HEK293T (cell line): ENCODE data around the gene AKAP6.
"Not testable (repeated sequence)": the region's sequence is repeated elsewhere in the genome, so short reads cannot be mapped to it uniquely, and the experiment has no call there.

Experiments
- CTCF ChIA-PET: fragments of 350-600 bp; formaldehyde crosslinking; extraction: SDS; loops from one replicate; lab custom pipeline; 2021; ENCODE audit warnings: antibody characterized with exemption, inconsistent platforms; lab: Yijun Ruan, JAX
- POLR2A ChIA-PET: fragments of 350-600 bp; formaldehyde crosslinking; extraction: SDS; loops from one replicate; lab custom pipeline; 2020; ENCODE audit warnings: antibody characterized with exemption, inconsistent platforms; lab: Yijun Ruan, JAX
- DNase-seq: peaks from one replicate; pipeline ENCODE4 v3.0.0; 2012; ENCODE audit warnings: mixed read lengths; ENCODE audit errors: extremely low spot score
- ARNT ChIP-seq: fragments of 450-650 bp; IDR thresholded peaks from 2 replicates; pipeline ENCODE4 v1.6.1; 2017; ENCODE audit warnings: mild to moderate bottlenecking
- BHLHE40 ChIP-seq: fragments of 450-650 bp; IDR thresholded peaks from 2 replicates; pipeline ENCODE4 v1.6.1; 2016; ENCODE audit warnings: mild to moderate bottlenecking, moderate library complexity, borderline replicate concordance
- CTBP1 ChIP-seq: fragments of 450-650 bp; IDR thresholded peaks from 2 replicates; pipeline ENCODE4 v1.6.1; 2016; ENCODE audit warnings: borderline replicate concordance
- ELF4 ChIP-seq: fragments of 450-650 bp; IDR thresholded peaks from 2 replicates; pipeline ENCODE4 v1.6.1; 2017; ENCODE audit warnings: antibody characterized with exemption
- FOXA1 ChIP-seq: fragments of 450-650 bp; IDR thresholded peaks from 2 replicates; pipeline ENCODE4 v1.6.1; 2016; ENCODE audit warnings: mild to moderate bottlenecking
- FOXK2 ChIP-seq: fragments of 450-650 bp; IDR thresholded peaks from 2 replicates; pipeline ENCODE4 v1.6.1; 2016; ENCODE audit warnings: mild to moderate bottlenecking
- FOXM1 ChIP-seq: fragments of 450-650 bp; IDR thresholded peaks from 2 replicates; pipeline ENCODE4 v1.6.1; 2017; ENCODE audit warnings: mild to moderate bottlenecking, borderline replicate concordance
- HDGF ChIP-seq: fragments of 450-650 bp; IDR thresholded peaks from 2 replicates; pipeline ENCODE4 v1.6.1; 2017; ENCODE audit warnings: antibody characterized with exemption, borderline replicate concordance
- L3MBTL2 ChIP-seq: fragments of 450-650 bp; conservative IDR thresholded peaks from 2 replicates; pipeline ENCODE4 v1.6.1; 2016; ENCODE audit warnings: mild to moderate bottlenecking
- LEF1 ChIP-seq: fragments of 450-650 bp; IDR thresholded peaks from 2 replicates; pipeline ENCODE4 v1.6.1; 2017; ENCODE audit warnings: mild to moderate bottlenecking, borderline replicate concordance
- NFRKB ChIP-seq: fragments of 450-650 bp; IDR thresholded peaks from 2 replicates; pipeline ENCODE4 v1.6.1; 2016; ENCODE audit warnings: mild to moderate bottlenecking, moderate library complexity
- PKNOX1 ChIP-seq: fragments of 450-650 bp; IDR thresholded peaks from 2 replicates; pipeline ENCODE4 v1.6.1; 2016
- SP1 ChIP-seq: fragments of 450-650 bp; IDR thresholded peaks from 2 replicates; pipeline ENCODE4 v1.6.1; 2017
- SUZ12 ChIP-seq: fragments of 450-650 bp; IDR thresholded peaks from 2 replicates; pipeline ENCODE4 v1.6.1; 2016; ENCODE audit warnings: mild to moderate bottlenecking
- TARDBP ChIP-seq: fragments of 450-650 bp; IDR thresholded peaks from 2 replicates; pipeline ENCODE4 v1.6.1; 2016
- ZNF384 ChIP-seq: fragments of 450-650 bp; IDR thresholded peaks from 2 replicates; pipeline ENCODE4 v1.6.1; 2016

The AKAP6 gene

GRCh38 chr14:32368107-32368506 is 39.0 kb downstream of the AKAP6 start:
- POLR2A ChIA-PET, result no interaction called here
- DNase-seq, result no peak
- CTCF ChIA-PET, result interaction anchor here (0.6 kb wide), 1 partner anchor 28 kb away, joined by 3 read pairs; no protein-coding TSS in a partner anchor
- no peak for TF ChIP-seq LEF1
- no peak for TF ChIP-seq FOXM1
- no peak for TF ChIP-seq CTBP1
- no peak for TF ChIP-seq L3MBTL2
- no peak for TF ChIP-seq SP1
- no peak for TF ChIP-seq ELF4
- TF ChIP-seq TARDBP, result no peak
- no peak for TF ChIP-seq FOXA1
- no peak for TF ChIP-seq ARNT

GRCh38 chr14:32370714-32371113 is 41.6 kb downstream of the AKAP6 start:
- ChIA-PET CTCF (interaction anchor here (1.0 kb wide), 1 partner anchor 12 kb away, joined by 3 read pairs; no protein-coding TSS in a partner anchor), POLR2A (no interaction called here)
- DNase-seq, result no peak
- TF ChIP-seq SP1, result no peak
- no peak for TF ChIP-seq NFRKB
- no peak for TF ChIP-seq SUZ12
- TF ChIP-seq CTBP1, result no peak
- no peak for TF ChIP-seq FOXA1
- no peak for TF ChIP-seq HDGF
- TF ChIP-seq TARDBP, result no peak
- no peak for TF ChIP-seq ELF4
- TF ChIP-seq L3MBTL2, result no peak
- no peak for TF ChIP-seq FOXK2
- no peak for TF ChIP-seq LEF1
- no peak for TF ChIP-seq BHLHE40
- TF ChIP-seq ZNF384, result no peak
- TF ChIP-seq FOXM1, result no peak
- no peak for TF ChIP-seq PKNOX1
- no peak for TF ChIP-seq ARNT

- DNase-seq, result no peak
- no peak for TF ChIP-seq CTBP1
- POLR2A ChIA-PET, result no interaction called here
- CTCF ChIA-PET, result no interaction called here
Measured at GRCh38 chr14:32372154-32372553, 43.1 kb downstream of the AKAP6 start.

GRCh38 chr14:32373174-32373573 is 44.1 kb downstream of the AKAP6 start:
- DNase-seq, POLR2A ChIA-PET, CTCF ChIA-PET: not testable (repeated sequence)

- TF ChIP-seq TARDBP, result no peak
- TF ChIP-seq BHLHE40, result no peak
- TF ChIP-seq FOXA1, result no peak
- no peak for TF ChIP-seq ARNT
- TF ChIP-seq SUZ12, result no peak
- TF ChIP-seq ZNF384, result no peak
- TF ChIP-seq FOXM1, result no peak
- no peak for TF ChIP-seq LEF1
- TF ChIP-seq PKNOX1, result no peak
- no peak for TF ChIP-seq CTBP1
- TF ChIP-seq ELF4, result no peak
- no peak for TF ChIP-seq FOXK2
- no peak for TF ChIP-seq L3MBTL2
- TF ChIP-seq NFRKB, result no peak
- CTCF ChIA-PET, result no interaction called here
- no peak for DNase-seq
- POLR2A ChIA-PET, result no interaction called here
Measured at GRCh38 chr14:32374155-32374554, 45.1 kb downstream of the AKAP6 start.

GRCh38 chr14:32375663-32376062 is 46.6 kb downstream of the AKAP6 start:
- TF ChIP-seq ELF4, result no peak
- TF ChIP-seq SP1, result no peak
- TF ChIP-seq CTBP1, result no peak
- no peak for TF ChIP-seq ZNF384
- TF ChIP-seq BHLHE40, result no peak
- TF ChIP-seq FOXK2, result no peak
- TF ChIP-seq HDGF, result no peak
- no peak for TF ChIP-seq FOXM1
- no peak for TF ChIP-seq NFRKB
- TF ChIP-seq LEF1, result no peak
- no peak for TF ChIP-seq ARNT
- no peak for TF ChIP-seq SUZ12
- TF ChIP-seq TARDBP, result no peak
- no peak for TF ChIP-seq FOXA1
- TF ChIP-seq L3MBTL2, result no peak
- no peak for TF ChIP-seq PKNOX1
- ChIA-PET POLR2A (no interaction called here), CTCF (no interaction called here)
- DNase-seq, result no peak

GRCh38 chr14:32377046-32377646 is 48.0 kb downstream of the AKAP6 start:
- TF ChIP-seq FOXA1, result no peak
- no peak for TF ChIP-seq SUZ12
- no peak for TF ChIP-seq NFRKB
- TF ChIP-seq ZNF384, result no peak
- TF ChIP-seq BHLHE40, result no peak
- no peak for TF ChIP-seq HDGF
- TF ChIP-seq SP1, result no peak
- TF ChIP-seq CTBP1, result no peak
- TF ChIP-seq ELF4, result no peak
- no peak for TF ChIP-seq LEF1
- no peak for TF ChIP-seq L3MBTL2
- no peak for TF ChIP-seq PKNOX1
- no peak for TF ChIP-seq ARNT
- no peak for TF ChIP-seq FOXM1
- no peak for TF ChIP-seq FOXK2
- TF ChIP-seq TARDBP, result no peak
- CTCF ChIA-PET, result no interaction called here
- no peak for DNase-seq
- POLR2A ChIA-PET, result no interaction called here
